Endothelial cell of umbilical vein (primary cell): Measurements from ENCODE around the gene AK4. TPM values are rescaled to one million over a fixed set of nuclear protein-coding genes. Genes with fewer than 3 reads are reported as not detected.

Experiments
- BruUV-seq: library from RNA; stranded (reverse); fragments of 400-500 nt; replicated peaks from 2 replicates; lab custom pipeline; 2021; lab: Mats Ljungman, UMichigan
- CTCF ChIA-PET: fragments of 300-600, 350-600 bp; sonication (Branson Sonifier 250); formaldehyde crosslinking; loops from one replicate; lab custom pipeline; 2021; ENCODE audit warnings: antibody characterized with exemption, inconsistent platforms; lab: Charles Lee
- POLR2A ChIA-PET: fragments of 300-600, 350-600 bp; sonication (Branson Sonifier 250); formaldehyde crosslinking; loops from one replicate; lab custom pipeline; 2021; ENCODE audit warnings: antibody characterized with exemption, inconsistent platforms; lab: Charles Lee
- DNase-seq: peaks from one replicate; pipeline ENCODE4 v3.0.0-alpha.2; 2011; ENCODE audit warnings: low read depth, low spot score
- FAIRE-seq: peaks from 2 replicates; lab custom pipeline; 2011; peaks lifted over from hg19 to GRCh38; lab: Jason Lieb, UNC
- H2AFZ ChIP-seq: 2 replicates; pipeline ENCODE4 v1.6.0; 2012; ENCODE audit warnings: low read depth, low read length, control low read depth, inconsistent platforms
- H3K27ac ChIP-seq: 2 replicates; pipeline ENCODE4 v1.5.1; 2011; ENCODE audit warnings: low read depth, mild to moderate bottlenecking, control low read depth, low read length, moderate library complexity; ENCODE audit not compliant: insufficient read depth
- H3K27me3 ChIP-seq, 2 experiments: 2 replicates each; pipeline versions ENCODE4 v1.6.0 to v1.6.1; 2011; ENCODE audit warnings: low read length in 2 of 2, mixed read lengths in 1 of 2; ENCODE audit not compliant: control insufficient read depth in 2 of 2, insufficient read depth in 2 of 2
- H3K36me3 ChIP-seq, 2 experiments: 2 replicates in 1 of 2; 3 replicates in 1 of 2; pipeline ENCODE4 v1.5.1; 2011; ENCODE audit warnings: low read length in 2 of 2, mild to moderate bottlenecking in 1 of 2, moderate library complexity in 1 of 2; ENCODE audit not compliant: control insufficient read depth in 2 of 2, insufficient read depth in 2 of 2; ENCODE audit errors: extremely low read depth in 1 of 2
- H3K4me1 ChIP-seq: 3 replicates; pipeline ENCODE4 v1.5.1; 2011; ENCODE audit warnings: mild to moderate bottlenecking, low read length; ENCODE audit not compliant: control insufficient read depth, insufficient read depth; ENCODE audit errors: extremely low read depth
- H3K4me2 ChIP-seq: 2 replicates; pipeline ENCODE4 v1.6.1; 2011; ENCODE audit warnings: low read length, control low read depth, mixed read lengths; ENCODE audit not compliant: insufficient read depth
- H3K4me3 ChIP-seq, 3 experiments: fragments of 200-600 bp in 1 of 3; sonication (generic), shearing (Covaris generic) in 1 of 3; replicated peaks in 1 of 3; 2 replicates each; pipeline ENCODE4 v1.5.1; 2011 to 2016; ENCODE audit warnings: control low read depth in 3 of 3, low read length in 3 of 3, mild to moderate bottlenecking in 2 of 3, inconsistent platforms in 1 of 3, low read depth in 1 of 3, moderate library complexity in 1 of 3; ENCODE audit not compliant: insufficient read depth in 1 of 3
- H3K79me2 ChIP-seq: 2 replicates; pipeline ENCODE4 v1.6.0; 2012; ENCODE audit warnings: low read length, inconsistent platforms; ENCODE audit not compliant: control insufficient read depth, insufficient read depth
- H3K9ac ChIP-seq: replicated peaks from 2 replicates; pipeline ENCODE3; 2011; ENCODE audit warnings: low read length, control low read depth; ENCODE audit not compliant: insufficient read depth; ENCODE audit errors: extremely low read depth
- H3K9me1 ChIP-seq: replicated peaks from 3 replicates; pipeline ENCODE4 v1.6.0; 2011; ENCODE audit warnings: mild to moderate bottlenecking, low read length; ENCODE audit not compliant: control insufficient read depth, insufficient read depth; ENCODE audit errors: extremely low read depth
- H3K9me3 ChIP-seq: replicated peaks from 2 replicates; pipeline ENCODE4 v1.5.1; 2012; ENCODE audit warnings: low read length, inconsistent platforms; ENCODE audit not compliant: control insufficient read depth, insufficient read depth
- H4K20me1 ChIP-seq: replicated peaks from 2 replicates; pipeline ENCODE3; 2011; ENCODE audit warnings: mild to moderate bottlenecking, low read length; ENCODE audit not compliant: control insufficient read depth, insufficient read depth; ENCODE audit errors: extremely low read depth
- CTCF ChIP-seq, 2 donors: IDR thresholded peaks; 1 replicate in 1 of 2; 2 replicates in 1 of 2; pipeline ENCODE4 v1.5.1; 2011; ENCODE audit warnings: low read length in 2 of 2, mild to moderate bottlenecking in 2 of 2, moderate library complexity in 2 of 2, control low read depth in 1 of 2, inconsistent platforms in 1 of 2, low read depth in 1 of 2; ENCODE audit not compliant: insufficient read depth in 1 of 2; ENCODE audit errors: extremely low read depth in 1 of 2
- EZH2 ChIP-seq: IDR thresholded peaks from 2 replicates; pipeline ENCODE4 v1.6.1; 2012; ENCODE audit warnings: borderline replicate concordance, low read depth, mild to moderate bottlenecking, moderate library complexity, low read length, inconsistent platforms; ENCODE audit not compliant: severe bottlenecking
- FOS ChIP-seq: IDR thresholded peaks from 2 replicates; pipeline ENCODE4 v1.6.1; 2011; ENCODE audit warnings: mild to moderate bottlenecking, low read length, moderate library complexity, borderline replicate concordance; ENCODE audit not compliant: insufficient read depth
- GATA2 ChIP-seq: IDR thresholded peaks from 2 replicates; pipeline ENCODE4 v1.7.0; 2011; ENCODE audit warnings: low read depth, mild to moderate bottlenecking, moderate library complexity, mixed read lengths, low read length; ENCODE audit not compliant: insufficient read length, insufficient read depth
- JUN ChIP-seq: IDR thresholded peaks from 2 replicates; pipeline ENCODE4 v1.6.1; 2011; ENCODE audit warnings: borderline replicate concordance, low read depth; ENCODE audit not compliant: insufficient read length, insufficient read depth
- MAX ChIP-seq: IDR thresholded peaks from 2 replicates; pipeline ENCODE4 v1.6.1; 2011; ENCODE audit not compliant: insufficient read depth, insufficient read length
- MYC ChIP-seq: IDR thresholded peaks from one replicate; pipeline ENCODE4 v1.6.1; 2011; ENCODE audit warnings: mild to moderate bottlenecking, low read depth, low read length
- POLR2A ChIP-seq: IDR thresholded peaks from 2 replicates; pipeline ENCODE4 v1.6.1; 2012; ENCODE audit warnings: low read depth, mild to moderate bottlenecking, control low read depth, low read length
- POLR2AphosphoS5 ChIP-seq: IDR thresholded peaks from 2 replicates; pipeline ENCODE4 v1.6.1; 2012; ENCODE audit warnings: low read depth, mild to moderate bottlenecking, control low read depth, low read length, moderate library complexity; ENCODE audit not compliant: insufficient read depth
- dilution Hi-C: fragments of 300-500 bp; cut with MboI; formaldehyde crosslinking; loops from one replicate; pipeline ENCODE4 v1.15.0; 2019; ENCODE audit warnings: low sequenced_read_pairs; ENCODE audit not compliant: extremely low pct_ligation_motif_present
- intact Hi-C: fragments of 100-400 bp; cut with micrococcal nuclease; formaldehyde crosslinking; loops from one replicate; pipeline ENCODE4 v1.10.0; 2022
- polyA plus RNA-seq, 4 experiments: library from polyadenylated mRNA; depleted of rRNA in 3 of 4; stranded (reverse) in 3 of 4; unstranded in 1 of 4; fragments of >200 nt; gene quantifications; 2 replicates each; pipeline versions ENCODE4 v1.2.1 to v1.2.3, GENCODE V29; 2011 to 2012; ENCODE audit warnings: missing spikeins in 1 of 4
- total RNA-seq: library from RNA; stranded (reverse); gene quantifications from 2 replicates; pipeline ENCODE4 v1.2.3, GENCODE V29; 2021

The AK4 gene
- total and polyA plus RNA-seq, 2 donors (not counting 3 experiments of a cell fraction or from before 2014, with no cell fraction given): 2.2 to 5.6 TPM

- Histone ChIP-seq H3K27ac (no peak overlapping the region), H3K79me2 (no peaks in the 10 kb centered on the region), H4K20me1 (no peaks in the 10 kb centered on the region), H3K9me3 (no peaks in the 10 kb centered on the region), H3K36me3 (no peaks in the 10 kb centered on the region), H3K9me1 (no peaks in the 10 kb centered on the region), H3K9ac (no peak overlapping the region), H2AFZ (peak overlapping the region; percentile 35), H3K27me3 (no peaks in the 10 kb centered on the region), H3K4me3 (peak overlapping the region in 2 of 3 experiments; percentile 23 to 32), H3K4me1 (peaks cover 17% of the 10 kb centered on the region), H3K4me2 (peak overlapping the region; percentile 87)
- POLR2A ChIA-PET: no interaction called here
- BruUV-seq: no TSS peak
- dilution Hi-C loops: no loop called here
- CTCF ChIA-PET: interaction anchor here (0.6 to 2.4 kb wide), 5 partner anchors 9 to 423 kb away, joined by 3 to 14 read pairs (median 6); no protein-coding TSS in a partner anchor
- DNase-seq (peak; percentile 13), FAIRE-seq (peak; percentile 4)
- no peak for TF ChIP-seq FOS
- TF ChIP-seq CTCF (IDR thresholded peaks at IDR 0.05; ENCODE audit: extremely low read depth in 1 of 2, insufficient read depth in 1 of 2, low read depth in 1 of 2, low read length in 2 of 2): no peak
- TF ChIP-seq MYC: no peak
- TF ChIP-seq EZH2: no peak
- no peak for TF ChIP-seq MAX
- no peak for TF ChIP-seq GATA2
- no peak for TF ChIP-seq POLR2A
- no peak for TF ChIP-seq POLR2AphosphoS5
- TF ChIP-seq JUN: no peak
- intact Hi-C loops: no loop called here
These were observed 116.4 kb downstream of the AK4 start for GRCh38 chr1:65264197-65264929.
